C1 segment of cervical spinal cord (tissue), 14 donors: Measurements from ENCODE around the gene HOXA9.

Experiments
- DNase-seq, 14 donors: peaks; one replicate each; lab custom pipeline; 2025; lab: John Stamatoyannopoulos, UW

Gene HOXA9

DNA sequence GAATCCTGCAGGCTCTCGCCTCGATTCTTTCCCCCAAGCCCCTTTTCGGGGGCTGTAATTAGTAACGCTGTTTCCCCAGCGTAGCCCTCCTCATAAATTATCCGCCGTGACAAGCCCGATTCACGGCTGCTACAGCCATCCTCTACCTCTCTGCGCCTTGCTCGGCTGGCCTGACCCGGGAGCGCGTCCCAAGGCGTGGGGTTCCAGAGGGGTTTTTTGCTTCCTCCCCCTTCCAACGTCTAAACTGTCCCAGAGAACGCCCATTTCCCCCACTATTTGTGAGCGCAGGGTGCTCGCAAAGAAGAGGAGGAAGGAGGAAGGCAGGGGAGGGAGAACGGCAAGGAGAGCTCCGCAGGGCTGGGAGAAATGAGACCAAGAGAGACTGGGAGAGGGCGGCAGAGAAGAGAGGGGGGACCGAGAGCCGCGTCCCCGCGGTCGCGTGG, 22.7 kb downstream of the HOXA9 start:
- DNase-seq = no peak

DNA sequence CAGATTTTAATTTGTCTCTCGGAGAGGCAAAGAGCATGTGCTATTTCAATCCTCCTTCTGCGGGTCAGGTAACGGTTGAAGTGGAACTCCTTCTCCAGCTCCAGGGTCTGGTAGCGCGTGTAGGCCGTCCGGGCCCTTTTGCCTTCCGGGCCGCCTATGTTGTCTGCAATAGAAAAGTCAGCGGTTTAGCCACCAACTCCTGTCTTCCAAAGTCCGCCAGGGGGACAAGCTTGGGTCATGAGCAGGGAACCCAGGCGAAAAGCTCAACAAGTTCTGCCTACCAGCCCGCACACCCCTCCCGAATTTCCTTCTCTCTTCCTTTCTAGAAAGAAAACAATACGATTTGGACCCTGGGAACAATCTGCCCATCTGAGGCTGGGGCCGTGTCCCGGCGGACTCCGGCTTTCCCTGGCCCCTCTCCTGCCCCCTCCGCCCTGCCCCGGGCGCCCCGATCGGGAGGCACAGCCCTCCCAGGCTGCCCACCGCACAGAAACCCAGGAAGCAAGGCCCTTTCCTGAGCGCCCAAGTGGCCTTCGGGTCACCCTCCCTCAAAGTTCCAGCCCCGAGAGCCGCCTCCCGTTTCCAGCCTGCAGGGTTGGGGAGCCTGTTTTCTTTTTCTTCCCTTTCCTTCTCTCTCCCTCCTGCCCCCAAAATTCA, 23.3 kb downstream of the HOXA9 start:
- DNase-seq = no peak

DNA sequence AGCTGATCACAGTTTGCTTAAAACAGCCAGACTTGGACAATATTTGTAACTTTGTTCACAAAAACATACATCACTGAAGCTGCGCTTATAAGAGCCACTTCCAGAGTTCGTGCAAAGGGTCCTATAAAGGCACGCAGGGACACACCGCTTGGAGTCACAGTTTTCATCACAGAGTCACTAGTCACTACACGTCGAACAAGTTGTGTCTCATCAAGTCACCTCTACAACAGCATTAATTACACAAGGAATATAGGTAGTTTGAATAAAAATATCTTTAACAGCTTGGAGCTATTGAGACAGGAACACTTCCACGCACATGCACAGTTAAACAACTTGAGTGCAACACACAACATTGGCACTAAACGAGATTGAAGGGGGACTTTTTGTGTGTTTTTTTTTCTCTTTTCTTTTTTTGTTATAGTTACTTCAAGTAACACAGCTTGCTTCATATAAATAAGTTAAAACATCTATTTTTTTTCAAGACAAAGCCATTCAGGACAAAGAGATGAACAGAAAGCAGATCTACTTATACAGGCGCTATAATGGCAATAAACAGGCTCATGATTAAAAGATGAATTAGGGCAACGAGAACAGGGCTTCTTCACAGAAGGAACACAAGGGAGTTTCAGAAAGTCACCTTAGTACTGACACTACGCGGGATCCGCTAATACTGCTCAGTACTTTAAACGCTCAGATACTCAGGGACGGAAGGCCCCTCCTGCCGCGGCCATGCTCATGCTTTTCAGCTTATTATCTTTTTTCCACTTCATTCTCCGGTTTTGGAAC, 24.0 kb downstream of the HOXA9 start:
- no peak for DNase-seq

DNA sequence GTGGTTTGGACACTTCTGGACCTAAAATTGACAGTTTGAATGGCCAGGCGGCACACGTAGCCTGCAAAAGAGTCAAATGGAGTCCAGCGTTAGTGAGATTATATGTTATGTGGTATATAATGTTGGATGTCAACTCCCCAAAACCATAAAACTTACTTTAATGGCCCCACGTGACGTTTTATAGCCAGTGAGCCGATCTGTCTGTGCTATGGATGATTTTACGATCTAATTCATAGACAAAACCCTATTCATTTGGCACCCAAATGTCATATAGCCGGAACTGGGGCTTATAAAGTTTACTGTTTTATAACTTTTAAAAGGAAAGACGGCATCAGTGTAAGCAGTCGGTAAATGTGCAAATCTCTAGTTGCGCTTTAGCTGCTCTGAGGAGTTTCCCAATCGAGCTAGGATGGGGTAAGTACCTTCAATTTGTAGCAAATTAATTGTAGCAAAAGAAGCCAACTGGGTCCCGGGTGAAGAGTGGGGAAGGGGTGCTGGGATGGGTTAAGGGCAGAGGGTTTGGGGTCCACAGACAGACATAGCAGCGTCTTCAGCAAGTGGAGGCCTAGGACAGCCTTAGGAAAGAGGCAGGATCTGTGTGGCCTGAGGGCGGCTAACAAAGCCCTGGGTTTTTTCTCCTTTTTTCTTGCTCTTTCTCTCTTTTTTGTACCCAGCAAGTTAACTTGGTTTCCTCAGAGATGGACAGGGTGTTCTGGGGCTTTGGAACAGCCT, 25.0 kb downstream of the HOXA9 start:
- no peak for DNase-seq

DNA sequence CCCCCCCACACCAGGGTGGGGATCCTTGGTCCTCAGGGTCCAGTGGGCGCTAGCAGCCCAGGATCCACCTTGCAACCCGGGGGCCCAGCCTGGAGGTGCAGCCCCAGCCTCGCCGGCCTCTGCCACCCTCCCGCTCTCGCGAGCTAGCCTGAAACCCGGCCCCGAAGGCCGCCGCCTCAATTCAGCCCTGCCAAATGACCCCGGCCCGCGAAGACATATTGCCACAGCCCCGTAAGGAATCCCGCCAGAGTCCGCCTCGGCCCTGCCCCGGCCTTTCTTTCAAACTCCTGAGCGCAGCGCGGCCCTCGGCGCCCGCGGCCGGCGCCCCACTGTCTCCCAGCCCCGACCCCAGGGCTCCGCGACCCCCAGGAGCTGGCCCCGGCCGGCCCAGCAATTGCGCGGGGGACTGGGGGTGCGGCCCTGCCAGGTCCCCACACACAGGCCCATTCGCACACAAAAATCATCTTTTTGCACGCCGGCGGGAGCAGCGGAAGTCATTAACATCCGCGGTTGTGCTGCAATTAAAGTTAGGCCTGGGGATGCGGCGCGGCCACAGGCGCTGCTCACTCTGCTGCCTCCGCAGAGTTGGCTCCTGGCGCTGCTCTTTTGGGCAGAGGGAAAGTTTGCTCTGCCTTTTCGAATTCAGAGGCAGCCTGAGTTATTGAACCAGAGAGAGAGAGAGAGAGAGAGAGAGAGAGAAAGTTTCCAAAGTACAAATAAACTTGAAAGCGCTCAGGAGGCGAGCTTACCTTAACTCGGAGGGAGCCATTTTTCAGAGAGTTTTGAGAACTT, 25.8 kb downstream of the HOXA9 start:
- DNase-seq = no peak

DNA sequence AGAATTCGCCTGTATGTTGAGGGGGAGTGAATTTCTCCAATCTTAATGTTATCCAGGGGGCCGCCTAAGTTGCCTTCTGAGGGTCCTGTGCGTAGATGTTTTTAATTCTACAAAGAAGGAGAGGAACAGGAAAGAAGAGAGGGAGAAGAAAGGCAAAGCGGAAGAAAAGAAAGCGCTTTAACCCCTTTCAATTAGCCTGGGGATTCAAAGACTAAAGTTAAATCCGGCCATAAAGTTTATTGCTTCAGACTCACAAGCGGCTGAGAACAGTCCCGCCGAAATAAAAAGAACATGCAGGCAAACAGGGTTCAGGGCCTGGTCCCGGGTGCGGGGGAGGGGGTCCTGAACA, 26.4 kb downstream of the HOXA9 start:
- no peak for DNase-seq

DNA sequence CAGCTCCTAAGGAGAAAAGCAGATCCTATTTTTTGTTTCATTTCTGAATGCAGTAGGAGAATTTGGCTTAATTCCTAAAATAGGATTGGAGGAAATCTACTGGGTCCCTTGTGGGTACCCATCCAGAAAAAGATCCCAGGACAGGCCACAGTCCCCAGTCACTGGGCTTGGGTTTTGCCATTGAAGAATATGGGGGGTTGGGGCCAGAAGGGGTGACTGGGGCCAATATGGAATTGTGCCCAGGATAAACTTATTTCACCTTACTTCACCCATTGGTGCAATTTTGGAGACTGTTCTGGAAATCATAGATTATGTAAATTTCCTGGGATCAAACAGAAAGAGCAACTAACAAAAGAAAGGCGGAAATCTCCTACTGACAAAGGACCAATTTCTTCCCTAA, 26.9 kb downstream of the HOXA9 start:
- DNase-seq = no peak

DNA sequence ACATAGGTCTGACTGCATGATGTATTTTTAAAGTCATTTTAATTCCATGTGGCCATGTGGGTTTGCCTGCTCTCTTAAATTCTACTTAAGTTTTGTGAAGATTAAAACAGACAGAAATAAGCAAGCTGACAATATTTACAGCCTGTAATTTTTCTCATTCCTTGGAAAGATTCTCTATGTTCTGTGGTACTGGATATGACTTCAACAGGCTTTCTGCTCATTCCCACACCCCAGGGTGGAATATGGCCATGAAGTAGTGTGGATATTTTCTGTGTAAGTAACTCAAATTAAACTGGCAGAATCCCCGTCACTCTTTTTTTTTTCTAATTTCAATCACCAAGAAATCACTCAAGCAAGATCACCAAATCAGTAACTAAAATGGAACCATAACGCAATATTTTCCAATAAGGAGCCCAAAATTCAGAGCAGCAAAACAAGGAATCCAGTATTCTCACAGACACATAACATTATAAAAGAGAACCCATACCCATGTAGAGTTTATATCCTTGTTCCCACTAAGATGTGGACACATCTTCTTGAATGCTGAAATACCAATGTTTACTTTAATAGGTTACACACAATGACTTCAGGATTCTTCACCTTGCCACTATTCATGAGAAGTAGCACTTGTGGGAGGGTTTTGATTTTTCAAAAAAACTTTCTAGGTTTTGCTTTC, 27.6 kb downstream of the HOXA9 start:
- no peak for DNase-seq

DNA sequence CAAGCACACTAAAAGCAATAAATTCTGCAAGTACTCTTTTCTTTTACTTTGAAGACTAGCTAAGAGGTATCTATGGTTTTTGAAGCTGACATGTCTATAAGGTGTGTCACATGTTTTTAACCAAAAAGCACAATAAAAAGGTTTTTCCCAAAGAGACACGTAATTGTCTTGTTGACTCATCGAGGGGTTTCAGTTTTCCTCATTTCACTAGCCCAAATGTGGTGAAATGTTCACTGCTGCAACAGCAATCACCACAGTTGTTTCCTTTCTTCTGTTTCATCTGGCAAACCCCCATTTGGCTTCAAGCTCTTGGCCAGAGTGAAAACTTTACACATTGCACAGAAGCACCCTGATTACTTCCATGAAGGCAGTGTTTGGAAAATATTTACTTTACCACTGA, 30.9 kb downstream of the HOXA9 start:
- DNase-seq = no peak

DNA sequence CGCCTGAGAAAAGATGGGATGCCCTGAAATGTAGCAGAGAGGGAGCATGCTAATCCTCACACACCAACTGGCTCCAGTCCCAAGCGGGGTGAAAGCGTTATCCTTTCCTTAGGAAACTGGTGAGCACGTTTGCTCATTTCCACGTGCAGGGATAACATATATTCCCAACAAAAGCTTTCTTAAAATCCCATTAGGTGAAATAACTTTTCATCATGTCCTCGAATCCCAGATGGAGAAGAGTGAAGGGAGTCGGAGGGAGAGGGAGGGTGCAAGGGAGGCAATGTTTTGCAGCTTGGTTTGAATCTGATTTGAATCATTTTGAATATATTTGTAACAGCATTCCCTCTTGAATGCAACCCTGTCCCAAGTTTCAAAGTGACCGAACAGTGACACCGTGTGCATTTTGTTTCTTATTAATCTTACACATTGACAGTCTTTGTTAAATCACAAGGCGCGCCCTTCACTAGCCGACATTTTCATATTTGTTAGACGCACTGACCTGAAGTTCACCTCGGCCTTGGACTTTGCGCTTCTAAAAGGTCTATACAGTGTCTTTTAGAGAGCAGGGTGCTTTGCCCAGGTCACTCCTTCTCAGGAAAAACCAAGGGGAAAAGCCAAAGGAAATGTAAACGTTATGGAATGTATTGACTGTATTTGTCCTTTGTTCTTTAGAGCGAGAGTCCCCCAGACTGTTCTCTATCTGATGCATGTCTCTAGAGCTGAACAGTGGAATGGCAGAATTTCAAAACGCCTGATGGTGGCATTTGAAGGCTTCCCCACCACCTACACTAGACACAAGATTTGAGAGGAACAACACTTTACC, 31.7 kb downstream of the HOXA9 start:
- no peak for DNase-seq

DNA sequence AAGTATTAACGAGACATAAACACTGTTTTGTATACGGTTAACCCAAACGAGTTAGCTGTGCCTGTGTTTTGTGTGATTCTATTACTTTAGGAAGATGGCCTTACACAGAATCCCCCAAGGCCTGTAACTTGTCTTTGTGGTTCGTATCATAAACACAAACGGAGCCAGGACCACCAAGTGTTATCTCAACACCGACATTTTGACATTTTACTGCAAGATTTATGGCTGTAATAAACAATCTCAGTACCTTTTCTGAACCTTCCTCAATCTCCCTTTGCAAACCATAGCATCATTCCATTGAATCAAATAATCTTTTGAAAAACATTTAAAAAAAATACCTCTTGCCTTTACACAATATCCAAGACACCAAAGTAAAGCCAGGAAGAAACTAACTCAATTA, 32.4 kb downstream of the HOXA9 start:
- DNase-seq = no peak

DNA sequence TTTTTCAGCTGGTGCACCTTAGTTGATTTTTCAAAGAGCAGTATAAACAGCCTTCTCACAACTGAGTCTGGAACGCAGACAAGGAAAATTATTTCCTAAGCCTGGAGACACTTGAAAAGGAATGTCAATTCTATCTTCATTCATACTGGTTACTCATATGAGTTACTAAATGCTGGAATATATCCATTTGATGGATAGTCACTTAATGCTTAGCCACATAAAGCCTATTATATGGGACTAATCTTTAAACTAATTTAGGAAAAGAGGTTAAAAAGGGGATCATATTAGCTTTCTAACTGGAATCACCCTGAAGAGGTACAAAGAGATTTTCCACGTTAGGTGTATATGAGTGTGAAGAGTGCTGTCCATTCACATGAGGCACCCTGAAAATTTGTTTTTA, 33.1 kb downstream of the HOXA9 start:
- DNase-seq = no peak

DNA sequence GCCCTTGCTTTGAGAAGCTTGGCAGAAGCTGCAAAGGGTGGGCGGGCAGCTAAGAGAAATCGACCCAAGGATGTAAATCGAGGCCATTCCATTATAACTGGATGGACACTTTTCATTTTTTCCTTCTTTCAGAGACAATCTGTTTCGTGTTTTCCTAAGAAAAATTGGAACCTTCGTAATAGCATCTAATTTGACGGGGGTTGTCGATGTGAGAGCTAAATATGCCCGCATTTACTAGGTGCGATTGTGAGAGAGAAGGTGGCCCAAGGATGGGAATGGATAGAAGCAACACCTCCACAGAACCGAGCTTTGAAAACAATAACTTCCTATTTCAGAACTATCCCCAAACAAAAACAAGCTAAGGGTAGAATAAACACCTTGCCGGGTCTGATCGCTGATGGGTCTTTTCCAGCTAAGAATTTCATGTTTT, 33.9 kb downstream of the HOXA9 start:
- no peak for DNase-seq

DNA sequence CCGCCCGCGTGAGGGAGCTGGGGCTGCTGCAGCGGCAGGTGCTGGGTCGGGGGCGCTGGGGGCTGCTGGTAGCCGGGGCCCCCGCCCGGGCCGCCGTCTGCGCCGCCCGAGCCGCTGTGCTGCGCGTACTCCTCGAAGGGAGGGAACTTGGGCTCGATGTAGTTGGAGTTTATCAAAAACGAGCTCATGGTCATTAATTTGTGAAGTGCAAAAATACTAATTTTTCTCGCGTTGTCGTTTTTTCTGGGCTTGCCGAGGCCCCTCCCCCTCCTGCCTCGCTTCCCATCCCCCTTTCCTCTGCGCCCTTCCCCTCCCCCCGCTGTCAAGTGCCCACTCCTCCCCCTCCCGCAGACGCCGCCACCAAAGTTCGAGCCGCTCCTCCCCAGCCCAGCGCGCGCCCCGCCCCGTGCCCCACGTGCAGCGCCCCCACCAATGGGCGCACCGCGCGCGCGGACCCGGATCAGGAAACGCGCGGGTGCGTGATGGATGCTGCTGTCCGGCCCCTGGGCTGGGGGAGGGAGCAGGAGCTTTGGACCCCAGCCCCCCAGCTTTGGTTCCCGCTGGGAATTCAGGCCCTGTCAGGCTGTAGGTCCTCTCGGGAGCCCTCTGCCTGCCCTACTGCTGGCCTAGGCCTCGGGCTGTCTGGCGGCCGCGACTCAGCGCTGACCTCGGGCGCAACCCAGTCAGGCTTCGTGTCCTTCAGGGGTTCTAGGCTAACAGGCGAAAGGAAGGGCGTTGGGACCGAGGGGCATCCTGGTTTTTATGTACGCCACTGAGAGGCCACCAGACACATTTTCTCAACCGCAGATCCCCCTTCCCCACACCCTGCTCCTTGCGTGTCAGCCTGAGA, 34.6 kb downstream of the HOXA9 start, which contains the start of gene HOXA4:
HOXA4 (minus strand) TSS at position 218 of the 850 bp plus-strand sequence; CDS start at position 194, 24 bp downstream.
- DNase-seq = peak in 11 of 14 donors; percentile 79 to 96 (median 88)

DNA sequence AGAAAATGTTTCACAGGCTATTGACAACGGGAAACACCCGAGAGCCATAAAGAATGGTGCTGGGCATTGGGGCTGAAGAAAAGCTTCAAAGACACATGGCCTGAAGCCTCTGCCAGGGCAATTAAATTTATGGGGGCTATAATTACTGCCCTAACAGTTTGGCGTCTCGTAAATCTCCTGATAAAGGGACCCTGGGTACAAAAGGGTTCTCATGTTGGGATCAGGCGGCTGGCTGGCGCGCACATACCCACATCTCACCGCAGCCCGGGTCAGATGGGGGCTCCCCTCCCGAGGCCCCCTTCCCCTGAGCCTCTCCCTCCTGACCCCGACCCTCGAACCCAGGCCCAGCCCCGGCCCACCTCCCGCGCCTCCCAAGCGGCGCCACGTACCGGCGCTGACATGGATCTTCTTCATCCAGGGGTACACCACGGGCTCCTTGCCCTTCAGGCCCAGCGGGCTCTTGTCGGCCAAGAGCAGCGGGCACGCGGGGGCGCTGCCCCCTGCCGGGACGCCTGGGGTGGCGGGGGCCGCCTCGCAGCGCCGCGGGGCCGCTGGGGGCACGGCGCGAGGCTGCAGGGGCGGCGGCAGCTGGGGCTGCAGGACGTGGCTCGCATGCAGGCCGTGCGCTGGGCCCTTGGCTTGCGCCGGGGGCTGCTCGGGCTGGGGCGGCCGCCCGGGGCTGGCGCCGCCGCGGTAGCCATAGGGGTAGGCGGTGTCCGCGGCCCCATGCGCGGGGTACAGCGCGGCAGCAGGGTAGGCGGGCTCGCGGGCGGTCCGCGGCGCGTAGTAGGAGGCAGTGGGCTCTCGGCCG, 35.4 kb downstream of the HOXA9 start:
- no peak for DNase-seq

DNA sequence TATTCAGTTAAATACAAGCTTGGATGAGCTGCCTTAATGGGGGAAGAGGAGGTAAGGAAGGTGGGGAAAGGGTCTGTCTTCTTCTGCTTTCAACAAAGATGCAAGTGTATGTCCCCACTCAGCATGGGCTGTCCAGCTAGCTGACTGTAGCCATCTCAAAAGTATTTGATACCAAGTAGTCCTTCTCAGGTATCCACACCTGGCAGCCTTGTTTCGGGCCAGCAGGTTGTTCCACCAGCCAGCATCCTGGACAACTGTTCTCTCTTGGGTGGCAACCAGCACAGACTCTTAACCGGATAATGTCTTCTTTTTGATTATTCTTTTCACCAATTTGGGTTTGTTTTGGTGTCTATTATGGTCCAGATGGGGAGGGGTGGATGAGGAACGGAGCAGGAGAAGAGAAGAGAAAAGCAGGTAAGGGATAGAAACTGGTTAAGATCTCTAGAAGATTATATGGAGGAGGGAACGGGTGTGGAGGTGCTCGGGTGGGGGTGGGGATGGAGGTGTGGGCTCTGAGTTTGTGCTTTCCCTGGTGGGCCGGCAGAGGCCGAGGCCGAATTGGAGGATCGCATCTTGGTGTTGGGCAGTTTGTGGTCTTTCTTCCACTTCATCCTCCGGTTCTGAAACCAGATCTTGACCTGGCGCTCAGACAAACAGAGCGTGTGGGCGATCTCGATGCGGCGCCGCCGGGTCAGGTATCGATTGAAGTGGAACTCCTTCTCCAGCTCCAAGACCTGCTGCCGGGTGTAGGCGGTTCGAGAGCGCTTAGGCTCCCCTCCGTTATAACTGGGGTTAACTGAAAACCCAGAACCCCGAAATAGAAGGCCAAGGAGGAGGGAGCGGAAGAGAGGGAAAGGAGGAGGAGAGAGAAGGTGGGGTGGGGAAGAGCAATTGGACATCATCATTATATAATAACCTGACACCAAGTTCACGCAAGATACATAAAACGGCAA, 36.3 kb downstream of the HOXA9 start:
- no peak for DNase-seq

DNA sequence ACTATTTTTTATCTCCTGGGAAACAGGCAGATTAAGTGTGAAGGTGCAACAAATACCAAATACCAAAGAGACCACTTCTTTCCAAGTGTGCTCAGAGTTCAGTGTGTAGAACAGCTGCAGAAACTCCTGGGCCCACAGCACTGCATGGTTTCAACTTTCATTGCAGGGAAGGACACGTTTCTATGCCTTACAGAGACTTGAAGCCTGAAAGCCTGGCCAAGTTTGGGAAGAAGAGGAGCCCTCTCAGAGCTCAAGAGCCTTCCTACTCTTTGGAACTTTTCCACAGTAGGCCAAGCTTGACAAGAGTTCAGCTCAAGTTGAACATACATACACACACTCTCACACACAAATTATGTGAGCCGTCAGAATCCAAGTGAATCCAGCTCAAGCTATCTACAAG, 37.3 kb downstream of the HOXA9 start:
- no peak for DNase-seq
